Neuronal stem cell (in vitro differentiated cells): ENCODE results near the gene BMPR1A.

Experiments used
- DNase-seq: peaks from one replicate; pipeline ENCODE4 v3.0.0-alpha.2; 2013; ENCODE audit warnings: low spot score
- H2AFZ ChIP-seq: one replicate; pipeline ENCODE4 v1.6.1; 2013; ENCODE audit warnings: mild to moderate bottlenecking, low read length, inconsistent platforms
- H2AK5ac ChIP-seq: 2 replicates; pipeline ENCODE4 v1.6.1; 2013; ENCODE audit warnings: low read depth, mild to moderate bottlenecking, inconsistent platforms, low read length, moderate library complexity, mixed read lengths
- H2BK120ac ChIP-seq: 2 replicates; pipeline ENCODE4 v1.6.1; 2013; ENCODE audit warnings: low read depth, mild to moderate bottlenecking, inconsistent platforms, low read length, moderate library complexity, mixed read lengths
- H2BK12ac ChIP-seq: one replicate; pipeline ENCODE4 v1.6.1; 2013; ENCODE audit warnings: low read length, inconsistent platforms
- H2BK15ac ChIP-seq: 2 replicates; pipeline ENCODE4 v1.6.1; 2013; ENCODE audit warnings: mild to moderate bottlenecking, low read length, inconsistent platforms, mixed read lengths
- H2BK5ac ChIP-seq: one replicate; pipeline ENCODE4 v1.6.1; 2013; ENCODE audit warnings: inconsistent platforms, mild to moderate bottlenecking, low read length, moderate library complexity
- H3K14ac ChIP-seq: one replicate; pipeline ENCODE4 v1.6.1; 2013; ENCODE audit warnings: low read length, inconsistent platforms
- H3K18ac ChIP-seq: 2 replicates; pipeline ENCODE4 v1.6.1; 2013; ENCODE audit warnings: low read length, inconsistent platforms
- H3K23ac ChIP-seq: 2 replicates; pipeline ENCODE4 v1.6.1; 2013; ENCODE audit warnings: low read depth, mild to moderate bottlenecking, mixed read lengths, low read length, inconsistent platforms; ENCODE audit not compliant: poor library complexity
- H3K27ac ChIP-seq: replicated peaks from 3 replicates; pipeline ENCODE4 v1.5.1; 2013; ENCODE audit warnings: low read length, inconsistent platforms
- H3K27me3 ChIP-seq, 3 experiments: 2 replicates each; pipeline ENCODE4 v1.6.1; 2013; ENCODE audit warnings: low read length in 3 of 3, mild to moderate bottlenecking in 2 of 3, inconsistent platforms in 1 of 3, low read depth in 1 of 3, mixed read lengths in 1 of 3, moderate library complexity in 1 of 3; ENCODE audit not compliant: control insufficient read depth in 3 of 3, insufficient read depth in 3 of 3
- H3K36me3 ChIP-seq, 2 donors: replicated peaks in 1 of 2; 2 replicates each; pipeline ENCODE4 v1.6.1; 2013; ENCODE audit warnings: low read length in 2 of 2; ENCODE audit not compliant: control insufficient read depth in 2 of 2, insufficient read depth in 2 of 2
- H3K4ac ChIP-seq: 2 replicates; pipeline ENCODE4 v1.6.1; 2013; ENCODE audit warnings: inconsistent platforms, mild to moderate bottlenecking, low read length, moderate library complexity
- H3K4me1 ChIP-seq, 2 donors: 1 replicate in 1 of 2; 2 replicates in 1 of 2; pipeline ENCODE4 v1.6.1; 2013; ENCODE audit warnings: low read length in 2 of 2, low read depth in 1 of 2; ENCODE audit not compliant: control insufficient read depth in 2 of 2, insufficient read depth in 1 of 2
- H3K4me2 ChIP-seq: one replicate; pipeline ENCODE4 v1.6.1; 2013; ENCODE audit warnings: mild to moderate bottlenecking, low read length, inconsistent platforms; ENCODE audit not compliant: insufficient read depth, poor library complexity, severe bottlenecking
- H3K4me3 ChIP-seq, 2 donors: 2 replicates each; pipeline ENCODE4 v1.5.1; 2013; ENCODE audit warnings: low read length in 2 of 2, mild to moderate bottlenecking in 2 of 2, inconsistent platforms in 1 of 2, moderate library complexity in 1 of 2
- H3K79me1 ChIP-seq: one replicate; pipeline ENCODE4 v1.6.1; 2013; ENCODE audit warnings: low read depth, mild to moderate bottlenecking, inconsistent platforms, low read length, moderate library complexity
- H3K9ac ChIP-seq: one replicate; pipeline ENCODE4 v1.6.1; 2013; ENCODE audit warnings: mild to moderate bottlenecking, low read depth, low read length, inconsistent platforms; ENCODE audit not compliant: poor library complexity
- H3K9me3 ChIP-seq, 2 donors: replicated peaks in 1 of 2; 2 replicates each; pipeline versions ENCODE3 to v1.6.1; 2013; ENCODE audit warnings: low read length in 2 of 2, mild to moderate bottlenecking in 2 of 2, inconsistent platforms in 1 of 2, low read depth in 1 of 2, mixed read lengths in 1 of 2, moderate library complexity in 1 of 2; ENCODE audit not compliant: control insufficient read depth in 2 of 2, insufficient read depth in 1 of 2
- H4K8ac ChIP-seq: one replicate; pipeline ENCODE4 v1.6.1; 2013; ENCODE audit warnings: low read depth, mild to moderate bottlenecking, inconsistent platforms, low read length, moderate library complexity
- H4K91ac ChIP-seq: one replicate; pipeline ENCODE4 v1.6.1; 2013; ENCODE audit warnings: low read length, low read depth, mild to moderate bottlenecking, inconsistent platforms; ENCODE audit not compliant: poor library complexity
- WGBS, 2 donors: extraction: QIAGEN DNeasy Blood & Tissue Kit; methylation state at CpG; one replicate each; pipeline ENCODE4 v1.1.7; 2013; ENCODE audit warnings: missing lambda C conversion rate in 2 of 2, mixed read lengths in 1 of 2; ENCODE audit not compliant: insufficient read length in 2 of 2, insufficient replicate concordance in 1 of 2; ENCODE audit errors: extremely low coverage in 2 of 2; 5-methylcytosine and 5-hydroxymethylcytosine counted together

The BMPR1A gene

DNA sequence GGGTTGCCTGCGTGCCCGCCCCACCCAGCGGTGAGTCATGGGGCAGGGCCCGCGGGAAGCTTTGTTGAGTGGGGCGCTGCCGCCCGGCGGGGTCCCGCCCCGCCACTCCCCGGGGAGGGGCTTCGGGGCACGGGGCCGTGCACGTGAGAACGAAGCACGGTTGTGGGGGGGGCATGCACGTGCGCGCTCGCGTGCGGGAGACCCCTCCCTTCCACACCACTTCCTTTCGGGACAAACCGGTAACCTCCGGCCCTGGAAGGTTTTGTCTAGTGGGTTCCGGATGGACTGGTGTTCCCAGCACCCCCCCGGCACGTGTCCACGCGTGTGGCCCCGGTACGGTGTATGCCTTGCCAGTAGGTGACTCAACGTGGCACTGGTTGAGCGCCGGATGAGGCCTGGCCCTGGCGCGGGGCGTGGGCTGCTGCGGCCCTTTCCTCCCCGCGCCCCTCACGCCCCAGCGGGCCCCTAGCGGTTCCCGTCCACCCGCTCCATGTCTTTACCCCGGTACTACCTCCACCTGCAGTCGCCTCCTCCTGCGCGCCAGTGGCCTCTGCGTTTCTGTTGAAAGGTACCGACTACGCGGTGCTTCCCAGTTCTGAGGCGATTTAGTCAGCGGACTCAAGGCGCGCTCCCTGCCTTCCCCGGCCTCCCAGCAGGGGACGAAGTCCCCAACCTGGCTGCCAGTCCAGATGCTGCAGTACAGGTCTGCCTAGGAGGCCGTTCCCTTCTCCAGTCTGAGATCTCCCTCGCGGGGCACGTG is 215.0 kb downstream of the BMPR1A start:
- no CpG with 5 or more reads among the region's 66 CpGs for WGBS, 2 donors
- peak overlapping the region; percentile 78 for H3K9ac ChIP-seq
- H3K36me3 ChIP-seq: no peaks in the 10 kb centered on the region
- peak overlapping the region; percentile 76 for H2BK5ac ChIP-seq
- H3K4me2 ChIP-seq: peak overlapping the region; percentile 79
- peak overlapping the region; percentile 84 for H4K8ac ChIP-seq
- H3K4me3 ChIP-seq: peak overlapping the region in 1 of 2 donors; percentile 79
- peak overlapping the region; percentile 91 for H2AFZ ChIP-seq
- peak overlapping the region; percentile 52 for H3K23ac ChIP-seq
- peak overlapping the region; percentile 16 for H2AK5ac ChIP-seq
- H4K91ac ChIP-seq: peak overlapping the region; percentile 11
- H3K27me3 ChIP-seq: peaks cover 0 to 8% (median 0%) of the 10 kb centered on the region in 3 experiments
- no peak overlapping the region for H2BK12ac ChIP-seq
- peak overlapping the region; percentile 96 for H3K18ac ChIP-seq
- H3K9me3 ChIP-seq: peaks cover 0 to 6% of the 10 kb centered on the region in 2 donors
- H3K4me1 ChIP-seq: peaks cover 14 to 24% of the 10 kb centered on the region in 2 donors
- H3K14ac ChIP-seq: no peak overlapping the region
- H2BK15ac ChIP-seq: peak overlapping the region; percentile 90
- no peaks in the 10 kb centered on the region for H3K79me1 ChIP-seq
- H3K4ac ChIP-seq: peak overlapping the region; percentile 60
- H3K27ac ChIP-seq: no peak overlapping the region
- DNase-seq: no peak
- peak overlapping the region; percentile 65 for H2BK120ac ChIP-seq

DNA sequence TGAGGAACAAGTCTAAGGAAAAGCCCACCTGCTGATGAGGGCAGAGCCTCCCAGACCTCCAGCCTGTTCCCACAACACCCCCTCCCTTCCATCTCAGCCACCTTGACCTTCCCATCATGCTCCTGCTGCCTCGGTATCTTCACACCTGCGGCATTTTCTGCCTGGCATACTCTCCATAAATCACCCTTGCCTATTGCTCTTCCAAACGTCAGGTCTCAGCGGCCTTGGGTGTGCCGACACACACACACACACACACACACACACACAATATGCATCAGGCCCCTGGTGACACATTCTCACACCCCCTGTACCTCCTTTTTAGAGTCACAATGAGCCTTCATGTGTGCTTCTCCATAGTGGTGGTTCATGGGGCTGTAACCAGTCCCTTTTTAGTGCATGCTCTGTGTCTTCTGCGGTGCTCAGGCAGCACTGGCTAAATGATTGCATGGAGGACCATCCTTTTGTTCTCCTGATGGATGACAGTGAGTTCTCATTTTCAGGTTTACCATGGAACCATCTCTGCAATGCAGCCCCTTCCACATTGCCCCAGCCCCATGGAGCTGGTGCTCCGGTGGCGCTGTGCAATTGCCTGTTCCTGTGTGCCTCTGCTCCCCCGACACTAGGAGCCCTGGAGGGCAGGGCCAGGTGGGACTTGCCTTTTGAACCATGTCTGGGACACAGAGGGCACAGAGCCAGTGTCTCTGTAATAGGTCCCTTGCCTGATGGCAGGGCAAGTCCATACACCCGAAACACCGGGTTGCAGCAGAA is 216.4 kb downstream of the BMPR1A start:
- Histone ChIP-seq H3K79me1 (no peaks in the 10 kb centered on the region), H3K9ac (no peak overlapping the region), H3K18ac (no peak overlapping the region), H2AK5ac (peak overlapping the region; percentile 16), H3K27ac (no peak overlapping the region), H2BK15ac (no peak overlapping the region), H3K36me3 (no peaks in the 10 kb centered on the region), H3K23ac (no peak overlapping the region), H3K4me1 (peaks cover 10 to 20% of the 10 kb centered on the region in 2 donors), H3K9me3 (peaks cover 0 to 6% of the 10 kb centered on the region in 2 donors), H3K14ac (no peak overlapping the region), H2BK5ac (no peak overlapping the region), H2AFZ (peak overlapping the region; percentile 75), H4K91ac (no peak overlapping the region), H3K4ac (no peak overlapping the region), H3K27me3 (peaks cover 0 to 8% (median 0%) of the 10 kb centered on the region in 3 experiments), H3K4me3 (no peak overlapping the region), H3K4me2 (no peak overlapping the region), H4K8ac (no peak overlapping the region), H2BK120ac (no peak overlapping the region), H2BK12ac (no peak overlapping the region)
- DNase-seq: no peak
- WGBS, 2 donors: no CpG with 5 or more reads among the region's 11 CpGs

DNA sequence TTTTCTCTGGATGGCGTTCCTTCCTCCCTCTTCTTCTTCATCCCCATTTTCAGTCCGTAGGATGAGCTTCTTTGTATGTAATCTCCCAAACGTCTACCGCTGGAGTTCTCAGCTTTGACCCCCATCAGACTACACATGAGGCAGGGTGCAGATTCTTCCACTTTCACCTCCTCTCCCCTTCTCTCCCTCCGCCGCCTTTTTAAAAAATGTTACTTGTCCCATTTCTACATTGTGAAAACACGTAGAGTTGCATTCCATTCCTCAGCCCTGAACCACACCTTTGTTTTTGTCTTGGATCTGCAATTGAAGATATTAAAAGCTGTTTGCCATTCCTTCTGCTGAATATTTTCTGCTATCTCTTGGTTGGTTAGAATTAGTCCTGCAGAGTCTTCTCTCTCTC is 218.1 kb downstream of the BMPR1A start:
- Histone ChIP-seq H3K18ac (no peak overlapping the region), H3K4me1 (peaks cover 6 to 16% of the 10 kb centered on the region in 2 donors), H3K4me3 (no peak overlapping the region), H2BK15ac (no peak overlapping the region), H3K4me2 (no peak overlapping the region), H3K27me3 (peaks cover 0 to 8% (median 0%) of the 10 kb centered on the region in 3 experiments), H3K9me3 (peaks cover 0 to 6% of the 10 kb centered on the region in 2 donors), H4K91ac (no peak overlapping the region), H2AFZ (no peak overlapping the region), H3K23ac (no peak overlapping the region), H3K14ac (no peak overlapping the region), H3K27ac (no peak overlapping the region), H2AK5ac (no peak overlapping the region), H3K9ac (no peak overlapping the region), H2BK12ac (no peak overlapping the region), H2BK5ac (no peak overlapping the region), H3K79me1 (no peaks in the 10 kb centered on the region), H3K36me3 (no peaks in the 10 kb centered on the region), H4K8ac (no peak overlapping the region), H3K4ac (no peak overlapping the region), H2BK120ac (no peak overlapping the region)
- DNase-seq: no peak
- no CpG with 5 or more reads among the region's 7 CpGs for WGBS, 2 donors
